Myocyte (in vitro differentiated cells): ENCODE results near the gene SHLD2. TPM values are rescaled to one million over a fixed set of nuclear protein-coding genes. Genes with fewer than 3 reads are reported as not detected.
"Not testable (repeated sequence)": the region's sequence is repeated elsewhere in the genome, so short reads cannot be mapped to it uniquely, and the experiment has no call there.

Experiments used
- DNase-seq: peaks from one replicate; pipeline ENCODE4 v3.0.0-alpha.2; 2012; ENCODE audit warnings: low read depth
- total RNA-seq: library from RNA; depleted of rRNA; stranded (reverse); fragments of >200 nt; gene quantifications from 2 replicates; pipeline ENCODE4 v1.2.3, GENCODE V29; 2014

SHLD2 gene
- total RNA-seq, 1 donor from 2014 or later = 26.4 TPM

GRCh38 chr10:87210309-87210708, 115.3 kb downstream of the SHLD2 start:
- DNase-seq = not testable (repeated sequence)

DNA sequence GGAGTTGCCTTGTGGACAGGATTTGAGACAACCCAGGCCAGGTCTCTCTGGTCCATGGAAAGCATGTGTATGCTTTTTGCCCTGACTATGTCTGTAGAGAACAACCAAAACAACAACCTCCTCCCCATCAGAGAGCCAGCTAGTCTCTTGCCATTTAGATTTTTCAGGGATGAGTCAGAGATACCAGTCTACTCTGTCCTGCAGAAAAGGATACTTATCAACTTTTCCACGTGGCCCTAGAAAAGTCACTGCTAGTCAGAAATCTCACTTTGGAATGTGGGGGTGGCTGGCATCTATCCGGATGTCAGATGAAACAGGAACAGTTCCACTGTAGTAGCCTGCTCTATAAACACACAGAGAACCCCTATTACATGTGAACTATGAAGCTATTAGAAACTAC, 116.8 kb downstream of the SHLD2 start:
- not testable (repeated sequence) for DNase-seq

DNA sequence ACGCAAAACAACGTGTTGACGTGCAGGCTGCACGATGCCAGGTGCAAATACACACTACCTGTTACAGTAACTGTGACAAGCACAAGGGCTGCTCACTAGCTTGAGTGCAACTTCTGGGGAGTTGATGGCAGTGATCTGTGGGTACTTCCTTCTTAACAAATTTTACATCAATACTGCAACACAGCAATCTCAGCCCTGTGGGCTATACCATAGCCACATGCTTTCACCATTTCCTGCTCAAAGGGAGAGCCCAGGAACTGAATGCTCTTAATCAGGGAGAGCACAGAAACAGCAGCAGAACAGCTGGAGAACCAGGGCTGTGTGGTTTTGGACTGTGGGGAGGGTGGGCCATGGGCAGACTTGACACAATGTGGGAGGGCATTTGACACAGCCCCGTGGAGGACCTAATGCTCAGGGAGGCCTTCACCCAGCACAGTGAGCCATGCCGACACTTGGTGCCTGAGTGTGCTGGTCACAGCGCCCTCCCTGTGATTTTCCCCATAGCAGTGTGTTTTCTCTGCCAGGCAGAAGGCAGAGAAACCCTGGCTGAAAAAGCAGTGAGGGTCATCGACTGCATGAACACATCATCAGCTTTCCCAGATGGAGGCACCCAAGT, 118.3 kb downstream of the SHLD2 start:
- DNase-seq = not testable (repeated sequence)

GRCh38 chr10:87213806-87214205, 118.8 kb downstream of the SHLD2 start:
- DNase-seq = not testable (repeated sequence)

GRCh38 chr10:87216120-87216519, 121.1 kb downstream of the SHLD2 start:
- DNase-seq = not testable (repeated sequence)

DNA sequence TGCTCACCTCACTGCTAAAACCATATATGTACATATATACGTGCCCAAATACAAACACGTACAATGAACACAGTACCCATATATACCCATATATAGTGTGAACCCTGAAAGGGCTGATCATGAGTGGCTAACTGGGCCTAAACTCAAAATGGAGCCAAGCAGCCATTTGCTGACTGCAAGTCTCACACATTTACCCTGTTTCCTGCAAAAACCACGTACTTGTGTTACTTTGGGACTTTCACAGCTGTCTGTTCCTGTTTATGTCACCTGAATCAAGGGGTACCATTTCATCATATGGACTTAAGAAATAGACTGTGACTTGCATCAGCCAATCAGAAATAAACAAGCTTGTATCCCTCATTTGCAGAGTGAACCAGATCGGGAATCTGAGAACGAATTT, 124.4 kb downstream of the SHLD2 start:
- DNase-seq = not testable (repeated sequence)

DNA sequence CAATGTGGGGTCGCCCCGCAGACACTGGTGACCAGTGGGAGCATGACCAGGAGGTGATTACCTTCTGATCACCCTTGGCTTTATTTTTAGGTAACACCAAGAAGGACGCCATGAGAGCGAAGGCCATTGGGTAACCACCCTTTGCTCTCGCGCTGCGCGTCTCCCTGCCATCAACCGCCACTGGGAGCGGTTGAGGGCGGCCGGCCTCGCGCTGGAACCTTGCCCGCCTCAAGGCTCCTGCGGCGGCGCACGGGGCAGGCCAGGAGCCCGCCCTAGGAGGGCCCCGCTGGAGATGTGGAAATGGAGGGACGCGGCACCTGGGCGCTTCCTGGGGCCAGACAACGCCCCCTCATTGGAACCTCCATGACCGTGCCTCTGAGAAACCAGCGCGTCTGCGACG, 127.8 kb downstream of the SHLD2 start:
- DNase-seq = not testable (repeated sequence)

GRCh38 chr10:87225148-87225547, 130.1 kb downstream of the SHLD2 start, which contains the start of gene NUTM2A:
Gene NUTM2A (plus strand): TSS chr10:87225448. CDS start chr10:87225831, 383 bp downstream.
- DNase-seq = not testable (repeated sequence)

- not testable (repeated sequence) for DNase-seq
Measured at GRCh38 chr10:87228247-87228646, 133.2 kb downstream of the SHLD2 start.

GRCh38 chr10:87229211-87229610, 134.2 kb downstream of the SHLD2 start:
- DNase-seq = not testable (repeated sequence)

- DNase-seq = not testable (repeated sequence)
Measured at GRCh38 chr10:87234854-87235253, 139.8 kb downstream of the SHLD2 start.

- DNase-seq = not testable (repeated sequence)
Measured at GRCh38 chr10:87237244-87237643, 142.2 kb downstream of the SHLD2 start.

GRCh38 chr10:87239346-87239808, 144.4 kb downstream of the SHLD2 start:
- DNase-seq = not testable (repeated sequence)

Other genes with a start within 250 kb of the SHLD2 start
- 0.94 and 1.0 TPM in 2 replicates for gene MMRN2, start 137.6 kb upstream of the SHLD2 start, total RNA-seq
- gene SNCG, start 136.6 kb upstream of the SHLD2 start, total RNA-seq = not detected in 2 replicates
- 0.57 and 1.3 TPM in 2 replicates for gene ADIRF, start 126.7 kb upstream of the SHLD2 start, total RNA-seq
- not detected in 2 replicates for gene FAM25A, start 74.9 kb upstream of the SHLD2 start, total RNA-seq
- gene GLUD1, start 363 bp upstream of the SHLD2 start, total RNA-seq = 107 and 118 TPM in 2 replicates
- 0.47 and 0.91 TPM in 2 replicates for gene NUTM2A, start 130.2 kb downstream of the SHLD2 start, total RNA-seq